Activated CD4-positive, alpha-beta T cell treated with anti-CD3 and anti-CD28 coated beads for 24 hours (primary cell): Measurements from ENCODE around the gene ILF2.
"Not testable (repeated sequence)": the region's sequence is repeated elsewhere in the genome, so short reads cannot be mapped to it uniquely, and the experiment has no call there.

Source experiments
- DNase-seq, 2 donors: peaks; one replicate each; pipeline ENCODE4 v3.0.0-alpha.2; 2020; ENCODE audit warnings: low read depth in 2 of 2

The ILF2 gene

GRCh38 chr1:153649137-153649862, 21.5 kb downstream of the ILF2 start:
- no peak for DNase-seq

GRCh38 chr1:153648000-153648643, 22.7 kb downstream of the ILF2 start:
- no peak for DNase-seq

DNA sequence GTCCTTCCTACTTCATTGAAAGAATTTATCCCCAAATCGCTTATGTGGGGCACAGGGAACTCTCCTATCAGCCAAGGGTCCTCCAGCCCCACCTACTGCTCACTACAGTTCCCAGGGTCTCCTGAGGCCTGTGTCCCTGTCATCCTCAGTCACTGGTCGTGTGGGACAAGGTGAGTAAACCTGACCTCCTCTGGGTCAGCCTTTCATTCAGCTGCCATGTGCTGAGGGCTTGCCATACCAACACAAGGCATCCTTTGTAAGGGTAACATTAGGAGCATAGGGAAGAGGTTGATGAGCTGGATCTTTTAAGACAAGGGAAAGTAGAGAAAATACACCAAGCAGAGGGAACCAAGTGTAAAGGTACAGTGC, 23.5 kb downstream of the ILF2 start:
- no peak for DNase-seq

- DNase-seq, result no peak
These were observed 24.0 kb downstream of the ILF2 start for GRCh38 chr1:153646672-153647345.

DNA sequence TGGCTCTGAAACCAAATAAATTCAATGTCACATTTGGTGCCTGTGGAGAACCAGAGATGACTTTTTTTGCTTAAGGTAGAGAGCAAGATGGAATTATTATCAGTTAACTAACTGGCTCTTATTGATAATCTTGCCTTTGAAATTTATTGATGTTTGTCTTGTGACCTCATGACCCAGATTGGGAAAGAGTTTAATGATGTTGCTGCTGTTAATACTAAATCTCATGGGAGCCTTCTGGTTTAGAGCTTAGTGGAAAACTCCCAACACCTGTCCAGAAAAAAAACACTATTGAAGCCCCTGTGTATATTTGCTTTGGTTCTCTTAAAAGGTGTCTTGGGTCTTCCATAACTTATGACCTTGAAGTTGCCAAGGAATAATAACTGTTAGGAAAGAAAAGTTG, 27.0 kb downstream of the ILF2 start:
- no peak for DNase-seq

GRCh38 chr1:153643100-153643499, 27.7 kb downstream of the ILF2 start:
- DNase-seq, result no peak

GRCh38 chr1:153642161-153642560, 28.6 kb downstream of the ILF2 start:
- no peak for DNase-seq

DNA sequence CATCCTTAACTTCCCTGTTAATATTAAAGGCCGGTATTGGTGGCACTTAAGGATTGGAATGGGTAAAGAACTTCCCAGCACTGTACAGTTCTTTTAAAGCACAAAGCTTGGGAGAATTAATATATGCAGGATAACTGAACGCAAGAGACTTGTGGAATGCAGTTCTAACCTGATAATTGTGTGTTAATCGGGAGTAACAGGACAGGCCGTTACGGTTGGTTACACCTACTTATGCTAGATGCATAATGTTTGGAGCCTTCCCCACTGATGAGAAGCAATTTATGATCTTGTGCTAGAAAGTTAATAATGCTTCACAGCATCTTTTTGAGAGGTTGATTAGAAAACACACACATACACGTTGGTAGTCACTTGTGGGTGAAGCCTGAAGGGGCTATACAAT, 29.9 kb downstream of the ILF2 start:
- DNase-seq, result no peak

DNA sequence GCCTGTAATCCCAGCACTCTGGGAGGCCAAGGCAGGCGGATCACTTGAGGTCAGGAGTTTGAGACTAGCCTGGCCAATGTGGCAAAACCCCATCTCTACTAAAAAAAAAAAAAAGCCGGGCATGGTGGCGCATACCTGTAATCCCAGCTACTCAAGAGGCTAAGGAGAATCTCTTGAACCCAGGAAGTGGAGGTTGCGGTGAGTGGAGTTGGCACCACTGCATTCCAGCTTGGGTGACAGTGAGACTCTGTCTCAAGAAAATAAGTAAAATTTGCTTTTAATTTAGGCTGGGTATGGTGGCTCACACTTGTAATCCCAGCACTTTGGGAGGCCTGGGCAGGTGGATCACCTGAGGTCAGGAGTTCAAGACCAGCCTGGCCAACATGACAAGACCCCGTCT, 30.6 kb downstream of the ILF2 start:
- not testable (repeated sequence) for DNase-seq

DNA sequence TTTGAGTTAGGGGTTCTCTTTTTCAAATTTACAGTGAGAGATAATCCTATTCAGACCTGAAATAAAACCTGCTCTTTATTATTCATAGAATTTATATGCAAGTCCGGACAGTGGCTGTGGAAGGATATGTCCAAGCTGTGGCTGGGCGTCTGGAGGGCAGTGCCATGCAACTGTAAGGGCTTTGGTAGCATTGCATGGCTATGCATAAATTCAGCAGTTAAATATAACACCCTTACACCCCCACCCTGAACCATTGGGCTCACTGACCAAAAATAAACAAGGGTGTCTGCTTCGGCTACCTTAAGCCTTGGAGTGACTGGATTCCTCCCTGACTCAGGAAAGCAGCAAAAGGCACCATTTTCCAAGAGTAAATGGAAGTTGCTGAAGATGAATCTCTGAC, 31.5 kb downstream of the ILF2 start:
- no peak for DNase-seq

GRCh38 chr1:153638261-153638660, 32.5 kb downstream of the ILF2 start:
- no peak for DNase-seq

- no peak for DNase-seq
These were observed 34.5 kb downstream of the ILF2 start for GRCh38 chr1:153636312-153636711.

DNA sequence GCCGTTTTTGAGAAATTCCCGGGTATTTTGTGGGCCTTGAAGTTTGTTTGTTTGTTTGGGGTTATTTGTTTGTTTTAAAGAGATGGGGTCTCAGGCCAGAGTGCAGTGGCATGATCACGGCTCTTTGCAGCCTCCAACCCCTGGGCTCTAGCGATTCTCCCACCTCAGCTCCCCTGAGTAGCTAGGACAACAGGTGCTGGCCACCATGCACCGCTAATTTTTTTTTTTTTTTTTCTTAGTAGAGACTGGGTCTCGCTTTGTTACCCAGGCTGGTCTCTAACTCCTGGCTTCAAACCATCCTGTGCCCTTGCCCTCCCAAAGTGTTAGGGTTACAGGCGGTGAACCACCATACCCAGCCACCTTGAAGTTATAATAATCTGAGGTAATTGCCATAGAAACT, 34.9 kb downstream of the ILF2 start:
- DNase-seq, result no peak

DNA sequence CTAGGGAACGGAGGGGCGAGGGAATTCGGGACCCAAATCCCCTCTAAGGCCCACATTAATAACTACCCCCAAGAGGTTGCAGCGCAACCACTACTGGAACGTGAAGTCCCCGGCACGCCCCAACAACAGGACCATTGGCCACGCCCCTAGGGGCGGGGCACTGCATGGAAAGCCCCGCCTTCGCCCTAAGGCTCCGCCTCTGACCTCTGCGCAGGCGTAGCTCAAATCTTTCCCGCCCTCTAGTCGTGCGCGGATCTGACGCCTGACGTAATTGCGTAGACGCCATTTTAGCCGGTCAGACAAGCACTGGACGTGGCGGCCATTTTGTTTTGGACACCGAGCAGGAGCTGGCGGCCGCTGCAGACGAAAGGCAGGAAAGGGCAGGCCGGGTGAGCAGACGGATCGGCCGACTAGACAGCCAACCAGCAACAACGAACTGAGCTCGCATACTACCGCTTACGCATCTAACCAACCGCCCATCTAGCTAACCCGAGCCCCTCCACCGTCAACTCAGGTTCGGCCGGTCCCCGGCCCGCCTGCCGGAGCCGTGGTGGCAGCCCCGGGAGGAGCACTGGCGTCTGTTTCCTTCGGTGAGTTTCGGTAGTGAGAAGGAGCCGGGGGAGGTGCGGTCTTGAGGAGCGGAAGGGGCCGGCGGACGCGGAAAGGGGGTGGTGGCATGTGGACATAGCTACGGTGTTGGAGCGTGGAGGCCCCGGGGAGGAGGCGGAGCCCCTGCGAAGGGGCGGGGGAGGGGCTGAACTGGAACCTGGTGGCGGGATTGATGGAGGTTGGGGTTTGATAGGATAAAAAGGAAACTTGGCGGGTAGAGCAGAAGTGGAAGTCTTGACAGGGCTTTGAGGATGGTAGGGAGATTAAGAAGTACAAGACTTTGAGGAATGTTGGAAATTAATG, 36.8 kb downstream of the ILF2 start, which contains the start of gene CHTOP:
TSS of gene CHTOP (plus strand) at position 313 of the 912 bp plus-strand sequence. CDS start 2,523 bp downstream, outside the sequence.
- peak; percentile 94 for DNase-seq

DNA sequence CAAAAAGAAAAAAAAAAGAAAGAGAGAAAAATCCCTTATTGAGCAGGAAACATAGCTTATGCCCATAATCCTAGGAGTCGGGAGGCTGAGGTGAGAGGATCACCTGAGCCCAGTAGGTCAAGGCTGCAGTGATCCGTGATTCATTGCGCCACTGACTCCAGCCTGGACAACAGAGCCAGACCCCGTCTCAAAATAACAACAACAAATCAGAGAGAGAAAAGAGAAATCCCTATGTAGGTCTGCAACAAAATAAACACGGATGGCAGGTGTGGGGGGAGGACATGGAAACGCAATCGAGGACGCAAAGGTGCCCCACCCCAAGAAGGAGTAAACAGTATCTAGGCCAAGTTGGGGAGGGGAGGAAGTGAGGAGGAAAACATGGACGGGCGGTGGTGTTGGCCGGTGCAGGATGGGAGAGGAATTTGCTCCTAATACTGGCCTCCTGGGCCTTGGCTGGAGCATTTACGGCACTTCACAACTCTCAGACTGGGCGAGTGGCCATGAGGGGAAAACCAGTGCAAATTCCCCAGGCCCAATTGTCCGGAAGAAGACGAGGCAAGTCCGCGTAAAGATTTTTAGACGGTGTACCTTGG, 37.5 kb downstream of the ILF2 start:
- DNase-seq, result no peak

GRCh38 chr1:153631047-153632022, 39.5 kb downstream of the ILF2 start:
- no peak for DNase-seq

- DNase-seq, result no peak
These were observed 40.4 kb downstream of the ILF2 start for GRCh38 chr1:153630384-153630783.

GRCh38 chr1:153629971-153630370, 40.8 kb downstream of the ILF2 start:
- no peak for DNase-seq

DNA sequence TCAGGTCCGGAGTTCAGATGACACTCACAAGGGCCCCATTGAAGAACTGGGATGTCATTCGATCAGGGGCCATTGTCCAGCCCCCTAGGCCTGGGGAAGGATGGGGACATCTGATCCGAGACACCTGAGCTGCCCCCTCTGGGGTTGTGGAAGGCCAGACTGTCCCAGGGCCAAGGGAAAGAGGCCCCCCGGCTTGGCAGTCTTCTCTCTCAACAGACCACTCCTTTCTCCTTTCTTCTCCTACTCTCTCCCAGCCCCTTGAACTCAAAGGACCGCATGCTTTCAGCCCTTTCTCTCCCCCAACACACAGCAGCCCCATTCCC, 41.5 kb downstream of the ILF2 start:
- DNase-seq, result no peak

DNA sequence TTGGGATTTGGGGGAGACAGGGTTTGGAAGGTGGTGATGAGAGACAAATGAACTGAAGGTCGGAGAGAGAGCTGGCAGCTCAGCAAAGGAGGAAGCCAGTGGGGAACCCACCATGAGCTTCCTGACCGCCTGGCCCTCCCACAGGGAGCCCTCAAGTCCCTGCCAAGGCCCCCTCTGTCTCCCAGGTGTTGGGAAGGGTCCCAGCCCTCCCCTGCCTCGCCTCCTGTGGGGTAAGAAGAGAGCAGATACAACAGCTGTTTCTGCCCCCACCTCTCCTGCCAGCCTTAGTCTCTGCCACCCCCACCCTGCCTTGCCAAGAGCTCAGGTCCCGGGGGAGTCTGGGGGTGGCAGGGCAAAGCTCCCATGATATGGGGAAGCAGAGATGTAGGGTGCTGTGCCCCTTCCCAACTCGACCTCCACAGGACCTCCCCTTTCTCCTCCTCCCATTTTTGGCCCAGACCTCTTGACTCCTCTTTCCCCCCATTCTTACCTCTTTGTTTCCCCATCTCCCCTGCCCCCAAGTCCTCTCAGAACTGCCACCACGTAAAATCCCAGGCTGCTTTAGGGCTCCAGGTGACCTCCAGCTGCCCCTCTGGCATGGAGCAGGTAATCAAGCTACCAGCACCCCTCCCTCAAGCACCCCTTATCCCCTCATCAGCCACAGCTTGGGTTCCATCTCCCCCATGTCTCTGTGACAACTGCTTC, 42.0 kb downstream of the ILF2 start:
- no peak for DNase-seq
